ENCODE data around the gene CFAP97D2.
"Not testable (repeated sequence)": the region's sequence is repeated elsewhere in the genome, so short reads cannot be mapped to it uniquely, and the experiment has no call there.

Gene CFAP97D2

GRCh38 chr13:114194853-114195252 lies 15.8 kb downstream of the CFAP97D2 start:
- in situ Hi-C loops (cut with HindIII; ENCODE audit: low sequenced_read_pairs), result no loop called here

- in situ Hi-C loops (cut with HindIII; ENCODE audit: low sequenced_read_pairs), result no loop called here
Observed at GRCh38 chr13:114196629-114197028, 17.6 kb downstream of the CFAP97D2 start.

GRCh38 chr13:114198556-114198955 lies 19.5 kb downstream of the CFAP97D2 start:
- in situ Hi-C loops (cut with HindIII; ENCODE audit: low sequenced_read_pairs), result no loop called here

GRCh38 chr13:114199526-114199925 lies 20.5 kb downstream of the CFAP97D2 start:
- in situ Hi-C loops (cut with HindIII; ENCODE audit: low sequenced_read_pairs), result not testable (repeated sequence)

GRCh38 chr13:114199954-114200353 lies 20.9 kb downstream of the CFAP97D2 start:
- in situ Hi-C loops (cut with HindIII; ENCODE audit: low sequenced_read_pairs), result no loop called here

- in situ Hi-C loops (cut with HindIII; ENCODE audit: low sequenced_read_pairs), result no loop called here
Observed at GRCh38 chr13:114200399-114200911, 21.4 kb downstream of the CFAP97D2 start.

- in situ Hi-C loops (cut with HindIII; ENCODE audit: low sequenced_read_pairs), result no loop called here
Observed at GRCh38 chr13:114202581-114202980, 23.5 kb downstream of the CFAP97D2 start.

- in situ Hi-C loops (cut with HindIII; ENCODE audit: low sequenced_read_pairs), result no loop called here
Observed at GRCh38 chr13:114203536-114203935, 24.5 kb downstream of the CFAP97D2 start.

- in situ Hi-C loops (cut with HindIII; ENCODE audit: low sequenced_read_pairs), result no loop called here
Observed at GRCh38 chr13:114204894-114205293, 25.8 kb downstream of the CFAP97D2 start.

- in situ Hi-C loops (cut with HindIII; ENCODE audit: low sequenced_read_pairs), result no loop called here
Observed at GRCh38 chr13:114208134-114208533, 29.1 kb downstream of the CFAP97D2 start.

- in situ Hi-C loops (cut with HindIII; ENCODE audit: low sequenced_read_pairs), result no loop called here
Observed at GRCh38 chr13:114211446-114212157, 32.5 kb downstream of the CFAP97D2 start.

GRCh38 chr13:114212158-114212495 lies 33.1 kb downstream of the CFAP97D2 start:
- in situ Hi-C loops (cut with HindIII; ENCODE audit: low sequenced_read_pairs), result no loop called here

GRCh38 chr13:114213980-114214379 lies 34.9 kb downstream of the CFAP97D2 start:
- in situ Hi-C loops (cut with HindIII; ENCODE audit: low sequenced_read_pairs), result no loop called here

GRCh38 chr13:114219392-114219791 lies 40.3 kb downstream of the CFAP97D2 start:
- in situ Hi-C loops (cut with HindIII; ENCODE audit: low sequenced_read_pairs), result no loop called here

GRCh38 chr13:114222461-114222968 lies 43.5 kb downstream of the CFAP97D2 start:
- in situ Hi-C loops (cut with HindIII; ENCODE audit: low sequenced_read_pairs), result no loop called here

- in situ Hi-C loops (cut with HindIII; ENCODE audit: low sequenced_read_pairs), result no loop called here
Observed at GRCh38 chr13:114224201-114224600, 45.1 kb downstream of the CFAP97D2 start.

- in situ Hi-C loops (cut with HindIII; ENCODE audit: low sequenced_read_pairs), result no loop called here
Observed at GRCh38 chr13:114225610-114226009, 46.6 kb downstream of the CFAP97D2 start.

GRCh38 chr13:114226088-114226487 lies 47.0 kb downstream of the CFAP97D2 start:
- in situ Hi-C loops (cut with HindIII; ENCODE audit: low sequenced_read_pairs), result no loop called here

- in situ Hi-C loops (cut with HindIII; ENCODE audit: low sequenced_read_pairs), result no loop called here
Observed at GRCh38 chr13:114226699-114227323, 47.8 kb downstream of the CFAP97D2 start.

GRCh38 chr13:114227528-114227927 lies 48.5 kb downstream of the CFAP97D2 start:
- in situ Hi-C loops (cut with HindIII; ENCODE audit: low sequenced_read_pairs), result no loop called here

GRCh38 chr13:114228176-114228575 lies 49.1 kb downstream of the CFAP97D2 start:
- in situ Hi-C loops (cut with HindIII; ENCODE audit: low sequenced_read_pairs), result no loop called here

- in situ Hi-C loops (cut with HindIII; ENCODE audit: low sequenced_read_pairs), result no loop called here
Observed at GRCh38 chr13:114229506-114229905, 50.4 kb downstream of the CFAP97D2 start.
